K562 (cell line): ENCODE measurements around the gene ZGLP1. TPM values are rescaled to one million over a fixed set of nuclear protein-coding genes. Genes with fewer than 3 reads are reported as not detected.

ENCODE experiments used
- ARID2 ChIP-seq: fragments of 450-650 bp; IDR thresholded peaks from 2 replicates; pipeline ENCODE4 v1.6.1; 2017; ENCODE audit warnings: antibody characterized with exemption, mild to moderate bottlenecking
- CC2D1A ChIP-seq: fragments of 450-650 bp; IDR thresholded peaks from 2 replicates; pipeline ENCODE4 v1.6.1; 2017; ENCODE audit warnings: mild to moderate bottlenecking
- ELF4 ChIP-seq: fragments of 450-650 bp; formaldehyde crosslinking; IDR thresholded peaks from 2 replicates; pipeline ENCODE4 v1.4.0; 2022; ENCODE audit warnings: missing genetic modification characterization
- ETS1 ChIP-seq: conservative IDR thresholded peaks from 2 replicates; pipeline ENCODE4 v1.6.1; 2011; ENCODE audit warnings: low read depth, mild to moderate bottlenecking, low read length; ENCODE audit not compliant: control insufficient read depth
- HDAC3 ChIP-seq: fragments of 450-650 bp; IDR thresholded peaks from 2 replicates; pipeline ENCODE4 v1.6.1; 2018; ENCODE audit warnings: borderline replicate concordance, mild to moderate bottlenecking, moderate library complexity; ENCODE audit not compliant: partially characterized antibody
- HNRNPL ChIP-seq: fragments of 200-400 bp; formaldehyde crosslinking; IDR thresholded peaks from 2 replicates; pipeline ENCODE4 v1.6.1; 2017; ENCODE audit warnings: low read depth, mild to moderate bottlenecking, low read length
- MBD2 ChIP-seq: sonication (generic); IDR thresholded peaks from 2 replicates; pipeline ENCODE4 v1.6.1; 2016; ENCODE audit warnings: low read depth, borderline replicate concordance
- NRF1 ChIP-seq, 2 experiments: fragments of 450-650 bp; IDR thresholded peaks in 1 of 2; conservative IDR thresholded peaks in 1 of 2; 2 replicates each; pipeline ENCODE4 v1.6.1; 2014; ENCODE audit warnings: mild to moderate bottlenecking in 2 of 2
- PPARD ChIP-seq: fragments of 250-450 bp; sonication (Bioruptor Pico); IDR thresholded peaks from 2 replicates; pipeline ENCODE4 v1.8.0; 2022; ENCODE audit warnings: inconsistent platforms, mild to moderate bottlenecking, moderate library complexity
- RFX5 ChIP-seq: IDR thresholded peaks from 2 replicates; pipeline ENCODE4 v1.6.1; 2011; ENCODE audit warnings: low read depth, mild to moderate bottlenecking, improper control_type of control experiment, low read length
- SREBF1 ChIP-seq: fragments of 150-350 bp; IDR thresholded peaks from 2 replicates; pipeline ENCODE4 v1.6.1; 2014; ENCODE audit warnings: antibody characterized with exemption, low read depth, low read length, borderline replicate concordance
- STAT5A ChIP-seq: IDR thresholded peaks from 2 replicates; pipeline ENCODE4 v1.6.1; 2012; ENCODE audit warnings: low read length, inconsistent platforms, borderline replicate concordance
- ZBTB34 ChIP-seq: fragments of 250-450 bp; sonication (Bioruptor Pico); IDR thresholded peaks from 2 replicates; pipeline ENCODE4 v1.8.0; 2021; ENCODE audit warnings: mild to moderate bottlenecking, moderate library complexity
- ZNF146 ChIP-seq: IDR thresholded peaks from one replicate; pipeline ENCODE4 v1.6.1; 2018; ENCODE audit warnings: missing compliant biosample characterization; ENCODE audit not compliant: unreplicated experiment
- ZNF165 ChIP-seq: fragments of 250-450 bp; sonication (Bioruptor Pico); IDR thresholded peaks from 2 replicates; pipeline ENCODE4 v1.4.0; 2020; ENCODE audit warnings: borderline replicate concordance
- polyA plus RNA-seq, 8 experiments: library from polyadenylated mRNA; depleted of rRNA in 4 of 8; stranded (reverse) in 5 of 8; unstranded in 3 of 8; fragments of >200 nt; fragmentation: Nextera tagmentation in 2 of 8; fragmentation: Illumina TruSeq in 1 of 8; extraction: Ambion mirVana in 2 of 8; extraction: Trizol in 1 of 8; gene quantifications; 2 replicates each; pipeline versions ENCODE4 v1.2.1 to v1.2.3, GENCODE V29; 2011 to 2014; ENCODE audit warnings: inconsistent platforms in 1 of 8, missing spikeins in 1 of 8
- total RNA-seq, 7 experiments: library from RNA; depleted of rRNA in 6 of 7; stranded (reverse); fragments of >200 nt in 6 of 7; fragmentation: Illumina TruSeq in 2 of 7; extraction: Trizol in 2 of 7; gene quantifications; 2 replicates each; pipeline versions ENCODE4 v1.2.1 to v1.2.3, GENCODE V29; 2011 to 2021; ENCODE audit warnings: low replicate concordance in 1 of 7
- TF ChIP-seq, protein P1 (sequence below): fragments of 250-450 bp; sonication (Bioruptor Pico); IDR thresholded peaks from 2 replicates; pipeline ENCODE4 v1.5.0; 2021; ENCODE audit warnings: mild to moderate bottlenecking, borderline replicate concordance
- TF ChIP-seq, protein P2 (sequence below): sonication (generic); formaldehyde crosslinking; IDR thresholded peaks from 2 replicates; pipeline ENCODE4 v1.9.0; 2022; ENCODE audit warnings: mild to moderate bottlenecking, missing genetic modification reagents
- TF ChIP-seq, protein P3 (sequence below): fragments of 250-450 bp; sonication (Bioruptor Pico); IDR thresholded peaks from 2 replicates; pipeline ENCODE4 v1.5.0; 2020; ENCODE audit warnings: mild to moderate bottlenecking, borderline replicate concordance

Gene ZGLP1
- total and polyA plus RNA-seq, 9 of the 15 experiments (the other 6 are each of a cell fraction or from before 2014, with no cell fraction given): 0.24 to 4.5 (median 2.2) TPM

- TF ChIP-seq, protein P1, sequence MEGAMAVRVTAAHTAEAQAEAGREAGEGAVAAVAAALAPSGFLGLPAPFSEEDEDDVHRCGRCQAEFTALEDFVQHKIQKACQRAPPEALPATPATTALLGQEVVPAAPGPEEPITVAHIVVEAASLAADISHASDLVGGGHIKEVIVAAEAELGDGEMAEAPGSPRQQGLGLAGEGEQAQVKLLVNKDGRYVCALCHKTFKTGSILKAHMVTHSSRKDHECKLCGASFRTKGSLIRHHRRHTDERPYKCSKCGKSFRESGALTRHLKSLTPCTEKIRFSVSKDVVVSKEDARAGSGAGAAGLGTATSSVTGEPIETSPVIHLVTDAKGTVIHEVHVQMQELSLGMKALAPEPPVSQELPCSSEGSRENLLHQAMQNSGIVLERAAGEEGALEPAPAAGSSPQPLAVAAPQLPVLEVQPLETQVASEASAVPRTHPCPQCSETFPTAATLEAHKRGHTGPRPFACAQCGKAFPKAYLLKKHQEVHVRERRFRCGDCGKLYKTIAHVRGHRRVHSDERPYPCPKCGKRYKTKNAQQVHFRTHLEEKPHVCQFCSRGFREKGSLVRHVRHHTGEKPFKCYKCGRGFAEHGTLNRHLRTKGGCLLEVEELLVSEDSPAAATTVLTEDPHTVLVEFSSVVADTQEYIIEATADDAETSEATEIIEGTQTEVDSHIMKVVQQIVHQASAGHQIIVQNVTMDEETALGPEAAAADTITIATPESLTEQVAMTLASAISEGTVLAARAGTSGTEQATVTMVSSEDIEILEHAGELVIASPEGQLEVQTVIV (CRISPR knock-in tag): no peak
- no peak for TF ChIP-seq ELF4
- TF ChIP-seq ZNF165: no peak
- no peak for TF ChIP-seq ETS1
- TF ChIP-seq, protein P2, sequence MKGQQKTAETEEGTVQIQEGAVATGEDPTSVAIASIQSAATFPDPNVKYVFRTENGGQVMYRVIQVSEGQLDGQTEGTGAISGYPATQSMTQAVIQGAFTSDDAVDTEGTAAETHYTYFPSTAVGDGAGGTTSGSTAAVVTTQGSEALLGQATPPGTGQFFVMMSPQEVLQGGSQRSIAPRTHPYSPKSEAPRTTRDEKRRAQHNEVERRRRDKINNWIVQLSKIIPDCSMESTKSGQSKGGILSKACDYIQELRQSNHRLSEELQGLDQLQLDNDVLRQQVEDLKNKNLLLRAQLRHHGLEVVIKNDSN (CRISPR knock-in tag): no peak
- TF ChIP-seq SREBF1: no peak
- TF ChIP-seq STAT5A: no peak
- no peak for TF ChIP-seq CC2D1A
- no peak for TF ChIP-seq ZBTB34 (CRISPR knock-in tag)
- no peak for TF ChIP-seq ARID2
- TF ChIP-seq ZNF146 (CRISPR knock-in tag): no peak
- TF ChIP-seq, protein P3, sequence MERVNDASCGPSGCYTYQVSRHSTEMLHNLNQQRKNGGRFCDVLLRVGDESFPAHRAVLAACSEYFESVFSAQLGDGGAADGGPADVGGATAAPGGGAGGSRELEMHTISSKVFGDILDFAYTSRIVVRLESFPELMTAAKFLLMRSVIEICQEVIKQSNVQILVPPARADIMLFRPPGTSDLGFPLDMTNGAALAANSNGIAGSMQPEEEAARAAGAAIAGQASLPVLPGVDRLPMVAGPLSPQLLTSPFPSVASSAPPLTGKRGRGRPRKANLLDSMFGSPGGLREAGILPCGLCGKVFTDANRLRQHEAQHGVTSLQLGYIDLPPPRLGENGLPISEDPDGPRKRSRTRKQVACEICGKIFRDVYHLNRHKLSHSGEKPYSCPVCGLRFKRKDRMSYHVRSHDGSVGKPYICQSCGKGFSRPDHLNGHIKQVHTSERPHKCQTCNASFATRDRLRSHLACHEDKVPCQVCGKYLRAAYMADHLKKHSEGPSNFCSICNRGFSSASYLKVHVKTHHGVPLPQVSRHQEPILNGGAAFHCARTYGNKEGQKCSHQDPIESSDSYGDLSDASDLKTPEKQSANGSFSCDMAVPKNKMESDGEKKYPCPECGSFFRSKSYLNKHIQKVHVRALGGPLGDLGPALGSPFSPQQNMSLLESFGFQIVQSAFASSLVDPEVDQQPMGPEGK (CRISPR knock-in tag): no peak
- no peak for TF ChIP-seq MBD2
- TF ChIP-seq HNRNPL: no peak
- TF ChIP-seq NRF1 (conservative IDR thresholded peaks at IDR 0.05 in 1 of 2, IDR thresholded peaks at IDR 0.05 in 1 of 2): peak; percentile 61 to 69
- peak; percentile 89 for TF ChIP-seq RFX5
- no peak for TF ChIP-seq HDAC3
- TF ChIP-seq PPARD (CRISPR knock-in tag): no peak
These were observed 36.9 kb upstream of the ZGLP1 start (continued) for GRCh38 chr19:10346509-10346908.
